B cell (primary cell): ENCODE measurements around the gene JPH2. TPM values are rescaled to one million over a fixed set of nuclear protein-coding genes. Genes with fewer than 3 reads are reported as not detected.

Experiments used
- ATAC-seq: fragments of 200-7000 bp; cut with Tn5 transposase; one replicate; pipeline ENCODE4 v1.10.0; 2021; ENCODE audit warnings: low read depth, mild to moderate bottlenecking, moderate number of reproducible peaks, moderate library complexity
- CTCF ChIA-PET: fragments of 350-600 bp; sonication (Branson Sonifier 250); formaldehyde crosslinking; loops from one replicate; lab custom pipeline; 2021; ENCODE audit warnings: antibody characterized with exemption, inconsistent platforms; lab: Charles Lee
- POLR2A ChIA-PET: fragments of 350-600 bp; sonication (Branson Sonifier 250); formaldehyde crosslinking; loops from one replicate; lab custom pipeline; 2021; ENCODE audit warnings: antibody characterized with exemption; lab: Charles Lee
- DNase-seq: peaks from one replicate; pipeline ENCODE4 v3.0.0; 2013
- H2AFZ ChIP-seq: 2 replicates; pipeline ENCODE4 v1.6.1; 2012; ENCODE audit warnings: mild to moderate bottlenecking, low read depth, low read length; ENCODE audit not compliant: insufficient read depth, poor library complexity, severe bottlenecking
- H3K27ac ChIP-seq, 2 donors: 1 replicate in 1 of 2; 2 replicates in 1 of 2; pipeline ENCODE4 v1.5.1; 2012 to 2013; ENCODE audit warnings: low read length in 2 of 2, mild to moderate bottlenecking in 2 of 2, moderate library complexity in 1 of 2
- H3K27me3 ChIP-seq, 4 experiments: fragments of 200-600 bp in 1 of 4; sonication (generic) in 1 of 4; replicated peaks in 1 of 4; 1 replicate in 2 of 4; 2 replicates in 2 of 4; pipeline versions ENCODE4 v1.6.1 to v1.7.0; 2013 to 2016; ENCODE audit warnings: low read length in 3 of 4, mild to moderate bottlenecking in 2 of 4, mixed read lengths in 1 of 4, moderate library complexity in 1 of 4; ENCODE audit not compliant: insufficient read depth in 4 of 4, control insufficient read depth in 3 of 4; ENCODE audit errors: control extremely low read depth in 1 of 4
- H3K36me3 ChIP-seq, 2 experiments: replicated peaks in 1 of 2; 1 replicate in 1 of 2; 2 replicates in 1 of 2; pipeline versions ENCODE4 v1.6.1 to v1.7.1; 2013; ENCODE audit warnings: low read length in 1 of 2; ENCODE audit not compliant: insufficient read depth in 2 of 2, control insufficient read depth in 1 of 2; ENCODE audit errors: control extremely low read depth in 1 of 2, extremely low read depth in 1 of 2
- H3K4me1 ChIP-seq, 2 donors: fragments of 200-600 bp in 1 of 2; sonication (generic) in 1 of 2; 1 replicate in 1 of 2; 2 replicates in 1 of 2; pipeline versions ENCODE4 v1.5.1 to v1.6.1; 2013 to 2017; ENCODE audit warnings: low read length in 2 of 2; ENCODE audit not compliant: control insufficient read depth in 2 of 2, insufficient read depth in 2 of 2
- H3K4me2 ChIP-seq: replicated peaks from 2 replicates; pipeline ENCODE3; 2012; ENCODE audit warnings: mild to moderate bottlenecking, low read depth, low read length; ENCODE audit not compliant: poor library complexity, severe bottlenecking
- H3K4me3 ChIP-seq, 5 experiments: fragments of 200-600 bp in 1 of 5; sonication (generic) in 1 of 5; 1 replicate in 3 of 5; 2 replicates in 2 of 5; pipeline versions ENCODE4 v1.5.1 to v1.7.0; 2011 to 2016; ENCODE audit warnings: low read length in 4 of 5, mild to moderate bottlenecking in 4 of 5, low read depth in 2 of 5, control low read depth in 1 of 5, moderate library complexity in 1 of 5; ENCODE audit not compliant: insufficient read depth in 1 of 5; ENCODE audit errors: control extremely low read depth in 1 of 5, extremely low read depth in 1 of 5
- H3K79me2 ChIP-seq: fragments of 200-600 bp; sonication (generic); one replicate; pipeline ENCODE4 v1.6.0; 2016; ENCODE audit warnings: low read length; ENCODE audit not compliant: control insufficient read depth, insufficient read depth
- H3K9ac ChIP-seq: fragments of 200-600 bp; sonication (generic); 2 replicates; pipeline ENCODE4 v1.6.1; 2017; ENCODE audit warnings: mild to moderate bottlenecking, low read length, moderate library complexity
- H3K9me3 ChIP-seq, 3 donors: one replicate each; pipeline versions ENCODE4 v1.6.1 to v1.7.1; 2013; ENCODE audit warnings: low read length in 2 of 3; ENCODE audit not compliant: control insufficient read depth in 2 of 3, insufficient read depth in 1 of 3; ENCODE audit errors: control extremely low read depth in 1 of 3
- H4K20me1 ChIP-seq: 2 replicates; pipeline ENCODE4 v1.6.0; 2012; ENCODE audit warnings: mild to moderate bottlenecking, low read length; ENCODE audit not compliant: insufficient read depth, control insufficient read depth, poor library complexity, severe bottlenecking
- H3K27ac Mint-ChIP-seq: one replicate; pipeline ENCODE4 v1.8.0; 2021; ENCODE audit warnings: mixed read lengths
- H3K27me3 Mint-ChIP-seq: one replicate; pipeline ENCODE4 v1.8.0; 2021; ENCODE audit warnings: mixed read lengths
- H3K4me1 Mint-ChIP-seq: one replicate; pipeline ENCODE4 v1.8.0; 2021; ENCODE audit warnings: mixed read lengths
- H3K4me3 Mint-ChIP-seq: one replicate; pipeline ENCODE4 v1.8.0; 2021; ENCODE audit warnings: mixed read lengths
- H3K9me3 Mint-ChIP-seq: one replicate; pipeline ENCODE4 v1.8.0; 2022; ENCODE audit warnings: mixed read lengths; ENCODE audit not compliant: insufficient read depth
- EZH2 ChIP-seq: IDR thresholded peaks from 2 replicates; pipeline ENCODE4 v1.6.1; 2012; ENCODE audit warnings: borderline replicate concordance, low read depth, mild to moderate bottlenecking, moderate library complexity, low read length; ENCODE audit not compliant: insufficient read depth, poor library complexity, severe bottlenecking
- WGBS: methylation state at CpG from one replicate; pipeline ENCODE4 v1.1.5; 2013; ENCODE audit warnings: missing lambda C conversion rate; ENCODE audit not compliant: insufficient coverage; 5-methylcytosine and 5-hydroxymethylcytosine counted together
- intact Hi-C: fragments of 100-400 bp; cut with micrococcal nuclease; formaldehyde crosslinking; loops from one replicate; pipeline ENCODE4 v1.10.0; 2022
- polyA plus RNA-seq: library from polyadenylated mRNA; depleted of rRNA; stranded (reverse); fragments of >200 nt; gene quantifications from 2 replicates; pipeline ENCODE4 v1.2.3, GENCODE V29; 2012
- total RNA-seq, 2 donors: library from RNA; stranded (reverse); fragments of 120-200 nt in 1 of 2; gene quantifications; 1 replicate in 1 of 2; 2 replicates in 1 of 2; pipeline versions ENCODE4 v1.2.3 to v1.2.4, GENCODE V29; 2013 to 2022
- TF ChIP-seq, protein P1 (sequence below): fragments of 200-600 bp; IDR thresholded peaks from one replicate; pipeline ENCODE4 v1.8.0; 2022; ENCODE audit warnings: antibody characterized with exemption, mild to moderate bottlenecking

Gene JPH2
- total and polyA plus RNA-seq, 2 donors (not counting 1 experiment from before 2014, with no cell fraction given) = 0.10 TPM; not detected in 1

- Mint-ChIP-seq H3K27me3 (peaks cover 66% of the 10 kb centered on the region), H3K27ac (no peak overlapping the region), H3K4me1 (peaks cover 32% of the 10 kb centered on the region), H3K4me3 (peak overlapping the region; percentile 40), H3K9me3 (no peaks in the 10 kb centered on the region)
- Histone ChIP-seq H4K20me1 (no peaks in the 10 kb centered on the region), H3K4me1 (peaks cover 20 to 21% of the 10 kb centered on the region in 2 donors), H3K4me3 (no peak overlapping the region), H3K36me3 (no peaks in the 10 kb centered on the region), H3K4me2 (no peak overlapping the region), H3K79me2 (no peaks in the 10 kb centered on the region), H2AFZ (no peak overlapping the region), H3K9me3 (peaks cover 0 to 10% (median 0%) of the 10 kb centered on the region in 3 donors), H3K27ac (no peak overlapping the region), H3K9ac (no peak overlapping the region), H3K27me3 (peaks cover 0 to 53% (median 16%) of the 10 kb centered on the region in 4 experiments)
- DNase-seq (no peak), ATAC-seq (no peak)
- CTCF ChIA-PET = interaction anchor here (2.0 kb wide), 1 partner anchor 14 kb away, joined by 4 read pairs; no protein-coding TSS in a partner anchor
- TF ChIP-seq, protein P1, sequence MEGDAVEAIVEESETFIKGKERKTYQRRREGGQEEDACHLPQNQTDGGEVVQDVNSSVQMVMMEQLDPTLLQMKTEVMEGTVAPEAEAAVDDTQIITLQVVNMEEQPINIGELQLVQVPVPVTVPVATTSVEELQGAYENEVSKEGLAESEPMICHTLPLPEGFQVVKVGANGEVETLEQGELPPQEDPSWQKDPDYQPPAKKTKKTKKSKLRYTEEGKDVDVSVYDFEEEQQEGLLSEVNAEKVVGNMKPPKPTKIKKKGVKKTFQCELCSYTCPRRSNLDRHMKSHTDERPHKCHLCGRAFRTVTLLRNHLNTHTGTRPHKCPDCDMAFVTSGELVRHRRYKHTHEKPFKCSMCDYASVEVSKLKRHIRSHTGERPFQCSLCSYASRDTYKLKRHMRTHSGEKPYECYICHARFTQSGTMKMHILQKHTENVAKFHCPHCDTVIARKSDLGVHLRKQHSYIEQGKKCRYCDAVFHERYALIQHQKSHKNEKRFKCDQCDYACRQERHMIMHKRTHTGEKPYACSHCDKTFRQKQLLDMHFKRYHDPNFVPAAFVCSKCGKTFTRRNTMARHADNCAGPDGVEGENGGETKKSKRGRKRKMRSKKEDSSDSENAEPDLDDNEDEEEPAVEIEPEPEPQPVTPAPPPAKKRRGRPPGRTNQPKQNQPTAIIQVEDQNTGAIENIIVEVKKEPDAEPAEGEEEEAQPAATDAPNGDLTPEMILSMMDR = no peak
- TF ChIP-seq EZH2 = no peak
- 92% methylated on average over 14 of the region's 14 CpGs for whole genome bisulfite sequencing
- POLR2A ChIA-PET = no interaction called here
- intact Hi-C loops = no loop called here
These were observed 787 bp downstream of the JPH2 start for GRCh38 chr20:44186201-44186600.

GRCh38 chr20:44185574-44185973 is 1.4 kb downstream of the JPH2 start:
- Histone ChIP-seq H3K79me2 (no peaks in the 10 kb centered on the region), H3K4me2 (no peak overlapping the region), H3K27me3 (peaks cover 0 to 54% (median 19%) of the 10 kb centered on the region in 4 experiments), H3K27ac (no peak overlapping the region), H2AFZ (no peak overlapping the region), H3K36me3 (no peaks in the 10 kb centered on the region), H3K9ac (no peak overlapping the region), H3K9me3 (peaks cover 0 to 10% (median 0%) of the 10 kb centered on the region in 3 donors), H3K4me1 (peaks cover 20 to 21% of the 10 kb centered on the region in 2 donors), H3K4me3 (no peak overlapping the region), H4K20me1 (no peaks in the 10 kb centered on the region)
- Mint-ChIP-seq H3K4me3 (no peak overlapping the region), H3K4me1 (peaks cover 29% of the 10 kb centered on the region), H3K27me3 (peaks cover 73% of the 10 kb centered on the region), H3K9me3 (no peaks in the 10 kb centered on the region), H3K27ac (no peak overlapping the region)
- POLR2A ChIA-PET = no interaction called here
- intact Hi-C loops = no loop called here
- ATAC-seq = no peak
- no peak for DNase-seq
- WGBS = 92% methylated on average over 4 of the region's 4 CpGs
- CTCF ChIA-PET = interaction anchor here (0.7 to 2.4 kb wide), 4 partner anchors 10 to 646 kb away, joined by 3 to 9 read pairs (median 4); no protein-coding TSS in a partner anchor
- TF ChIP-seq, protein P1 = no peak
- no peak for TF ChIP-seq EZH2
